Spleen (tissue), 7 donors: ENCODE measurements around the gene SSBP3.
"Not testable (repeated sequence)": the region's sequence is repeated elsewhere in the genome, so short reads cannot be mapped to it uniquely, and the experiment has no call there.

Source experiments
- CTCF ChIP-seq, 11 experiments: fragments of 200-600 bp in 7 of 11; fragments of 450-650 bp in 4 of 11; sonication (generic) in 4 of 11; IDR thresholded peaks in 8 of 11; conservative IDR thresholded peaks in 3 of 11; 1 replicate in 7 of 11; 2 replicates in 4 of 11; pipeline versions ENCODE4 v1.4.0 to v1.8.0; 2016 to 2021; ENCODE audit warnings: antibody characterized with exemption in 11 of 11, inconsistent platforms in 4 of 11, mild to moderate bottlenecking in 1 of 11
- POLR2AphosphoS5 ChIP-seq, 3 donors: sonication (generic); formaldehyde crosslinking; IDR thresholded peaks; one replicate each; pipeline ENCODE4 v1.5.1; 2017; ENCODE audit warnings: antibody characterized with exemption in 3 of 3
- donor health status: DM: no; HTN: no; CAD: no; lungs with moderate emphysema.
- donor health status: DM: no; HTN: no; CAD: no.
- donor health status: DM: no; HTN: no; CAD: no.

- TF ChIP-seq CTCF (IDR thresholded peaks at IDR 0.05 in 8 of 11, conservative IDR thresholded peaks at IDR 0.05 in 3 of 11); POLR2AphosphoS5 (IDR thresholded peaks at IDR 0.05): not testable (repeated sequence)
These were observed 198.3 kb downstream of the SSBP3 start for GRCh38 chr1:54207896-54208295.
